GM19372 (cell line): ENCODE measurements around the gene TRIM67.
"Not testable (repeated sequence)": the region's sequence is repeated elsewhere in the genome, so short reads cannot be mapped to it uniquely, and the experiment has no call there.

ENCODE experiments used
- ATAC-seq: cut with Tn5 transposase; IDR thresholded peaks from one replicate; pipeline ENCODE4 v1.9.1; 2021; ENCODE audit warnings: mild to moderate bottlenecking, low read depth, moderate library complexity; ENCODE audit not compliant: unreplicated experiment

TRIM67 gene

GRCh38 chr1:231201375-231201978 lies 39.6 kb downstream of the TRIM67 start:
- ATAC-seq: no peak

- ATAC-seq: no peak
Measured at GRCh38 chr1:231201979-231202633, 40.2 kb downstream of the TRIM67 start.

DNA sequence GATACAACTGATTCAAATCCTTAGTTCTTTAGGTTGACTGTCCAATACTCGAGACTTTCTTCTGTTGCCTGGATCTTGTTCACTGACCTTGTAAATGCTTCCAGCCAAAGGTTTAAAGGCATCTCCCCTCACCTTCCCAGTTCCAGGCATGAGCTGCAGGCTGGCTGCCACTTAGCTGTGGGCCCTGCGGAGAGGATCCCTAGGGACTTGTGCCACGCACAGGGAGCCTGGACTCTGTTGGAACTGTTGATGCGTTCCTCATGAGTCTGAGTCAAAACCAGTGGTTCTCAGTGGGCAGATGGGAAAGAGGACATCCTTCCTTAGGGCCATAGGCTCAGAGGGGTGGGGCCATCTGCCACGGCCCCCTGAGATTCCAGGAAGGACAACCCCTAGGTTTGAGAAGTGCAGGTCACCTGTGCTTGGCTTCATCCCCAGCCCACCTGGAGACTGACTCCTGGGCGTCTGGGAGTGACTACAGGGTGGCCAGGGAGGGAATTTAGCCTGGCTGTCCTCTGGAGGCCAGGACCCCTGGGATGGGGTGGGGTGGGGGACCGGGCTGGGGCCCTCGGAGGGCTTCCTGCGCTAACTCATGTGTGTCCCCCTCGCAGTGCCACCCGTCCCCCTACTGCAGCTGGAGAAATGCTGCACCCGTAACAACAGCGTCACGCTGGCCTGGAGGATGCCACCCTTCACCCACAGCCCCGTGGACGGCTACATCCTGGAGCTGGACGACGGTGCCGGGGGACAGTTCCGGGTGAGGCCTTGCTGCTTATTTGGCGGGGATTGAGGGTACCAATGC lies 41.6 kb downstream of the TRIM67 start:
- no peak for ATAC-seq

DNA sequence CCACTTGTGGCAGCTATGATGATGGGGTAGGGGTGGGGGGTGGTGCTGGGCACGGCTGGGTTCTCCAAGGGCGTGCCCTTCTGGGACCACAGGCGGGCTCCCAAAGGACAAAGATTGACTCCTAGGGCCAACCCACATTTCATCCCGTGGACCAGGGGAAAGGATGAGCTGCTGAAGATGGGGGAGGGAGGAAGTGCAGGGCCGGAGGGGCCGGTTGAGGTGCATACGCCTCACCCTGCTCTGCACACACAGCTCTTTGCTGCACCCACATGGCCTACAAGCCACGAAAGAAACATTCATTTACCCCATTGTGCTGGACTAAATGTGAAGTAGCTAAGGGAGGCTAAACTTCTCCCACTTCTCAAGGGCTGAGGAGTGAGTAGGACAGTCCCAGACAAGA lies 45.0 kb downstream of the TRIM67 start:
- no peak for ATAC-seq

- no peak for ATAC-seq
Measured at GRCh38 chr1:231207437-231207836, 45.6 kb downstream of the TRIM67 start.

GRCh38 chr1:231208980-231209379 lies 47.1 kb downstream of the TRIM67 start:
- ATAC-seq: no peak

DNA sequence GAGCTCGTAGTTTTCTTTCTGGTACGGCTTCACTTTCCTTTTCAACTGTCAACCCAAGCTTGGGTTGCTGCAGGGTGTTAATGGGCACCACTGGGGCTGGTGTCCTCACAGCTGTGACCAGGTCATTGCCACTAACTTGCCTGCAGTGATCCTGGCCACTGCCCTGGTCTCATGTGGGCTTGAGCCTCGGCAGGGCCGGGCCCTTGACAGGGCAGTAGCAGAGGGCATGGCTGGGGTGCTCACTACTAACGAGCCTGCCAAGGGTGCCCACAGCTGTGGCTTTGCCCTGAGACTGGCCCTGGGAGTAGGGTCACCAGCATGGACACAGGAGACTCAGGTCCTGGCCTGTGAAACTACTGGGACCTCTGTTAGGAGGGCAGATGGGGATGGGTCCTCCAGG lies 47.7 kb downstream of the TRIM67 start:
- ATAC-seq: no peak

DNA sequence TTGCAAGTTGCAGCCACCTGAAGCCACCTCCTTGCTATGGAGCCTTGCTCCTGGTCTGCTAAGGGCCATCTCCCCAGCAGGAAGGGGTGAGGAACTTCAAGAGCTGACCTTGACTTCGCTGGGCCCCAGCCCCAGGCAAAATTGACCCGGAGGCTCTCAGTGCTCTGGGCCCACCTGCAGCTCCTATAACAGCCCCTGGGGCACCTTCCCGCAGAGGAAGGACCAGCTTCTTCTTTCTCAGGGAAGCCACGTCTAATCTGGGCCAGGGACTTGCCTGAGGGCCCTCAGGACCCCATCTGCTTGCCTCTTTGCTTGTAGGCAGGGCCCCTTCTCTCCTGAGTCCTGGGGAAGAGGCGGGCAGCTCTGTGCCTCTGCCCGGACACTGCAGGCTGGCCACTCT lies 48.3 kb downstream of the TRIM67 start:
- ATAC-seq: no peak

- peak; percentile 87 for ATAC-seq
Measured at GRCh38 chr1:231211005-231211857, 49.4 kb downstream of the TRIM67 start.

DNA sequence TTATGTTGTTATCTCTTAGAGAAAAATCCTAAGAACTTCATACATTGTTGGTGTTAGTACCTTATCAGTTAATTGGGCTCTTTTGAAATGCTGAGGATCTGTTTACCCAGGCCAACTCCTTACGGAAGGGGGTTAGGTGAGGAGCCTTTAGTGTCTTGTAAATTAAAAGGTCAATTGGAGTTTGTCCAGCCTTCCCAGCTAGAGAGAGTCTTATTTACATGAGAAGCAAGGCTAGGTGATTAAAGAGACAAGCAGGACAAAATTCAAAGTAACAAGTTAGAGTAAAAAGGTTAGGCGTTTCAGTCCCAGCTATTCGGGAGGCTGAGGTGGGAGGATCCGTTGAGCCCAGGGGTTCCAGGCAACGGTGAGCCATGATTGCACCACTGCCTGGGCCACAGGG lies 50.4 kb downstream of the TRIM67 start:
- not testable (repeated sequence) for ATAC-seq

DNA sequence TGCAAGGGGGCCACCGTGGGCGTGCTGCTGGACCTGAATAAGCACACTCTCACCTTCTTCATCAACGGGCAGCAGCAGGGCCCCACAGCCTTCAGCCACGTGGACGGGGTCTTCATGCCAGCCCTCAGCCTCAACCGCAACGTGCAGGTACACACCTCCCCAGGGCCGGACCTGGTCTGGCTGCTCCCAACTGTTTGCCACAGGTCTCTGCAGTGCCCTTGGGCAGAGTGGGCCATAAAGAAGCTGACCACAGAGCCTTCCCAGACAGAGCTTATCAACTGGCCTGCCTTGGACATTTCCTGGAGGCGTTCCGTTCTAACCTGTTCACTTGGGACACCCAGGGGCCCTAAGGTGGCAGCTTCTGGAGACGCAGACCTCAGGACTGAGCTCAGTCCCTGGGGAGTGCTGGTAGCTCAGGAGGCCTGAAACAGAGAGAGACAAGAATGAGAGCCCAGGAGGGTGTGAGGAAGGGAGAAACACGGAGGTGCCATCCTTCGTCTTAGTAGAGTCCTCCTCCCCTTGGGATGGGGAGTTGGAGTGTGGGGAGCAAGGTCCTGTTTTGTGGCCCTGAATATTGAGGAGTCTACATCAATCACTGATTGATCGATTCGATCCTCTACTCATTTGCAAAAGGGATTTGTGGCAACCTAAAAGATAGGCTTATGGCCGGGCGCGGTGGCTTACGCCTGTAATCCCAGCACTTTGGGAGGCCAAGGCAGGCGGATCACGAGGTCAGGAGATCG lies 52.1 kb downstream of the TRIM67 start:
- no peak for ATAC-seq

DNA sequence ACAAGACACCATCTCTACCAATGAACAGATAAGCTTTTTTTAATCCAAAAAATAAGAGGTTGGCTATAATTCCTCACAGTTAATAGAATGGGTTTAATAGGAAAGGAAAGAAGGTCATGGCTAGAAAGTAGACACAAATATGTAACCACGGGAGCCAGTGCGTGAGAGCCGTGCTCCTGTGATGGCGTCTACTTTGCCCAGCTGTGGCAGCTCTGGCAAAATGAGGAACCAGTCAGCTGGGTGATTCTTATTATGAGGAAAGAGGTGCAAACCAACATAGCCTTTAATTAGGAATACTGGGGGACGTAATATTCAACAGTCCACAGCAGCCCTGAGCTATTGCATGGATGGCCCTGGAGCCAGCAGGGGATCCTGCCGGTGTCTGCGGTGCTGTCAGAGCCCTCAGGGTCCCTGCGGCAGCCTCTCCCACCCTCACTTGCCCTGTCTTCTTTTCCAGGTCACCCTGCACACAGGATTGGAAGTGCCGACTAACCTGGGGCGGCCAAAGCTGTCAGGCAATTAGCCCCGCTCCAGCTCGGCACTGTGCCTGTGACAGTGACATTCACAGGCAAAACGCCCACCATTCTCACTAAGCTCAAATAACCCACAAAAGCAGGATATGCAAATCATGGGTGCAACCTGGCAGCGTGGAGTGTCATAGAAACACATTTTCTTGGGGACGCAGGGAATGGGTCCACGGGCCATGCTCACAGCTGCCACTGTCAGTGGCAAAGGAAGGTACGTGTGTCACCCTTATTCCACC lies 53.2 kb downstream of the TRIM67 start:
- no peak for ATAC-seq

DNA sequence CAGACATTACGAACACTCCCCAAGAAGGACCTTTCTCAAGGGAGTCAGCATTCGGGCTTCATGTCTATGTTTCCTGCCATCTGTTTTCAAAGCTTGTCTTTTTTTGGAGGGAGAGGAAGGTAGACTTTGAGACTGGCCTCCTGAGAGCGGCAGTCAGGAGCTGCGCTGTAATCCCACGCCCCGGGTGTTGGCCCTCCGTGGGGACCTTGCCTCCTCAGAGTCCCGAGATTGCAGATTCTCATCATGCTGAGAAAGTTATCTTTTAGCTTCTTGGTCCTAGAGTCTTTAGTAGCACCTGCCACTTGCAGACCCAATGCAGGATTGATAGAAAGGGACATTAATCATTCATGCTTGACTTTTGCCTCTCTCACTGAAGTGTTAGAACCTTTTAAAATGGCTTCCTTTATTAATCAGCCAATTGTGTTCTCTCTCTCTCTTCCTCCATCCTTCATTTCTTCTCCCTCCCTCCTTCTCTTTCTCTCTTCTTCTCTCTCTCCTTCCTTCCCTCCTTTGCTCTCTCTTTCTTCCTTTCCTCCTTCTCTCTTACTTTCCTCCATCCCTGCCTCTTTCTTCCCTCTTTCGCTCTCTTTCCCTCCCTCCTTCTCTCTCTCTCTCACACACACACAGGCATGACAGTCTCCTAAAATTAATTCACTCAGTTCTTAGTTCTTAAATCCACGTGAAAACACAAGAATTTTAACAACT lies 54.0 kb downstream of the TRIM67 start:
- no peak for ATAC-seq

DNA sequence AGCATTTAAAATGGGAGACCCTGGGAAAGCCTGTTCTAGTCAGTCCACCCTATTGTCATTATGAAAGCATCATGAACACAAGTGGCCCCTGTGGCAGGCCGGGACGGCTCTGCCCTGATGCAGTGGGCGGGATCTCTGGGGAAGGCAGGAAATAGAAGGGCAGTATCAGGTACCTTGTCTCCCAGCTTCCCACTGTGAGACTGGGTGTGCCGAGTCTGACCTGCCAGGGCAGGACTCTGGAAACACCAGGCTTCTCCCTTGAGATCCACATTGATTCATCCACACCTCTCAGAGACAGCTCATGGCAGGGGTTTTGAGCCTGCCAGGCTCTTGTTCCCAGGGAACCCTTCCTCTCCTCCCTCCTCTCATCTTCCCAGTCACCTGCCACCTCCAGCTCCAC lies 54.6 kb downstream of the TRIM67 start:
- ATAC-seq: no peak

DNA sequence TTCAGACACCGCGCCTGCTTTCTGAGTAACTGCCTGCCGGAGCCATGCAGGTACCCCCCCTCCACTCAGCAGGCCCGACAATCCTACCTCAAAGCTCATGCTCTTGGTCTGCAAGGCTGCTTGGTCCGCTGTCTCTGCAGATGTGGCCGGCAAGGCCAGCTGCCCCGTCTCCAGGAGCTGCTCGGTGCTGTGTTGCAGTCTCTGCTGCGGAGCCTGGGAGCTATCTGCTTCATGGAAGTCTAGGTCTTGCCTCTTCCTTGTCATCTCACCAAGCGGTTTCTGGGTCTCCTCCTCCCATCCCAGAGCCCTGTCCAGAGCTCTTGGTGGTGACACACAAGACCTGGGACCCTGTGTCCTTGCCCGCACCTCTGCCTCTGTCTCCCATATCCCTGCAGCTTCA lies 55.2 kb downstream of the TRIM67 start:
- no peak for ATAC-seq

- ATAC-seq: no peak
Measured at GRCh38 chr1:231218078-231218477, 56.2 kb downstream of the TRIM67 start.

DNA sequence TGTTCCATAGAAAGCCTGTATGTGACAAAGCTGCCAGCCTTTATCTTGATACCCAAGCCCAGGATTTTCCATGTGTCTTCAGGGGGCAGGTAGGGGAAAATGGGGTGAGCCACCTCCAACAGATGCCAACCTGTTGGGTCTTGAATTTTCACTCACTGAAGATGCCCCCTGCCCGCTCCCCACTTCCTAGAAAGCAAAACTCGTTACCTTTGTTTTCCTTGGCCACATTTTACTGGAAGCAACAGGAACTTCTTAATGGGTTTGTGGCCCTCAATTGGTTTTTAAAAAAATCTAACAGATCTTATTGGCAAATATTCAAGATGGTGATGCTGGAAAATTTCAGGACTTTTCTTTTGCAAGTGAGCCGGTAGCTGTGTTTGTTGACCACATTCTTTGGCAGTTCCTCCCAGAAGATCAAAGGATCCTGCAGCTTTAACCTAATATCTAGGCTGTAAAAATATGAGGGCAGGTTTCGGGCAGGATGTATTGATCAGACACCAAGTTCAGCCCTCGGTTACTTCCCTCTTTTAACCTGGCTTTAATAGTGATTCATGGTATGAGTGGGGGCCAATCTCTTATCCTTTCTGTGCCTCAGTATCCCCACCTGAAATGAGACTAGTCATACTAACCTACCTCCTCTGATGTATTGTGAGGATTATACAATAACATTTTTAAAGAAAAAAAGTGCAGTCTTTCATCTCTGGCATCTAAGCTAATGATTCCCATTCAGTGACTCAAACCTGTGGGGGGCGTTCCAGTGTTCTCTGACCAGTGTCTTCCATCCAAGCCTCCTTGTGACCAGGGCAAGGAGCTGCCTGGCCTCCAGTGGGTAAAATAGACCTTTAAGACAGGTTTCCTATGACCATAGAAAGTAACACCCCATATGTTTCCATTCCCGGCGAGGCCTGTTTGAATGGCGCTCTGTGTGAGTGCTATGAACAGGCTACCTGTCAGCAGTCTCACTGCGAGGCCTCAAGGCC lies 57.9 kb downstream of the TRIM67 start:
- no peak for ATAC-seq

GRCh38 chr1:231220801-231221200 lies 58.9 kb downstream of the TRIM67 start:
- no peak for ATAC-seq
